B cell (primary cell): ENCODE results near the gene NHEJ1. TPM values are rescaled to one million over a fixed set of nuclear protein-coding genes. Genes with fewer than 3 reads are reported as not detected.

Experiments
- ATAC-seq: fragments of 200-7000 bp; cut with Tn5 transposase; one replicate; pipeline ENCODE4 v1.10.0; 2021; ENCODE audit warnings: low read depth, mild to moderate bottlenecking, moderate number of reproducible peaks, moderate library complexity
- CTCF ChIA-PET: fragments of 350-600 bp; sonication (Branson Sonifier 250); formaldehyde crosslinking; loops from one replicate; lab custom pipeline; 2021; ENCODE audit warnings: antibody characterized with exemption, inconsistent platforms; lab: Charles Lee
- POLR2A ChIA-PET: fragments of 350-600 bp; sonication (Branson Sonifier 250); formaldehyde crosslinking; loops from one replicate; lab custom pipeline; 2021; ENCODE audit warnings: antibody characterized with exemption; lab: Charles Lee
- DNase-seq: peaks from one replicate; pipeline ENCODE4 v3.0.0; 2013
- H2AFZ ChIP-seq: 2 replicates; pipeline ENCODE4 v1.6.1; 2012; ENCODE audit warnings: mild to moderate bottlenecking, low read depth, low read length; ENCODE audit not compliant: insufficient read depth, poor library complexity, severe bottlenecking
- H3K27ac ChIP-seq, 2 donors: 1 replicate in 1 of 2; 2 replicates in 1 of 2; pipeline ENCODE4 v1.5.1; 2012 to 2013; ENCODE audit warnings: low read length in 2 of 2, mild to moderate bottlenecking in 2 of 2, moderate library complexity in 1 of 2
- H3K27me3 ChIP-seq, 4 experiments: fragments of 200-600 bp in 1 of 4; sonication (generic) in 1 of 4; replicated peaks in 1 of 4; 1 replicate in 2 of 4; 2 replicates in 2 of 4; pipeline versions ENCODE4 v1.6.1 to v1.7.0; 2013 to 2016; ENCODE audit warnings: low read length in 3 of 4, mild to moderate bottlenecking in 2 of 4, mixed read lengths in 1 of 4, moderate library complexity in 1 of 4; ENCODE audit not compliant: insufficient read depth in 4 of 4, control insufficient read depth in 3 of 4; ENCODE audit errors: control extremely low read depth in 1 of 4
- H3K36me3 ChIP-seq, 2 experiments: replicated peaks in 1 of 2; 1 replicate in 1 of 2; 2 replicates in 1 of 2; pipeline versions ENCODE4 v1.6.1 to v1.7.1; 2013; ENCODE audit warnings: low read length in 1 of 2; ENCODE audit not compliant: insufficient read depth in 2 of 2, control insufficient read depth in 1 of 2; ENCODE audit errors: control extremely low read depth in 1 of 2, extremely low read depth in 1 of 2
- H3K4me1 ChIP-seq, 2 donors: fragments of 200-600 bp in 1 of 2; sonication (generic) in 1 of 2; 1 replicate in 1 of 2; 2 replicates in 1 of 2; pipeline versions ENCODE4 v1.5.1 to v1.6.1; 2013 to 2017; ENCODE audit warnings: low read length in 2 of 2; ENCODE audit not compliant: control insufficient read depth in 2 of 2, insufficient read depth in 2 of 2
- H3K4me2 ChIP-seq: replicated peaks from 2 replicates; pipeline ENCODE3; 2012; ENCODE audit warnings: mild to moderate bottlenecking, low read depth, low read length; ENCODE audit not compliant: poor library complexity, severe bottlenecking
- H3K4me3 ChIP-seq, 5 experiments: fragments of 200-600 bp in 1 of 5; sonication (generic) in 1 of 5; 1 replicate in 3 of 5; 2 replicates in 2 of 5; pipeline versions ENCODE4 v1.5.1 to v1.7.0; 2011 to 2016; ENCODE audit warnings: low read length in 4 of 5, mild to moderate bottlenecking in 4 of 5, low read depth in 2 of 5, control low read depth in 1 of 5, moderate library complexity in 1 of 5; ENCODE audit not compliant: insufficient read depth in 1 of 5; ENCODE audit errors: control extremely low read depth in 1 of 5, extremely low read depth in 1 of 5
- H3K79me2 ChIP-seq: fragments of 200-600 bp; sonication (generic); one replicate; pipeline ENCODE4 v1.6.0; 2016; ENCODE audit warnings: low read length; ENCODE audit not compliant: control insufficient read depth, insufficient read depth
- H3K9ac ChIP-seq: fragments of 200-600 bp; sonication (generic); 2 replicates; pipeline ENCODE4 v1.6.1; 2017; ENCODE audit warnings: mild to moderate bottlenecking, low read length, moderate library complexity
- H3K9me3 ChIP-seq, 3 donors: one replicate each; pipeline versions ENCODE4 v1.6.1 to v1.7.1; 2013; ENCODE audit warnings: low read length in 2 of 3; ENCODE audit not compliant: control insufficient read depth in 2 of 3, insufficient read depth in 1 of 3; ENCODE audit errors: control extremely low read depth in 1 of 3
- H4K20me1 ChIP-seq: 2 replicates; pipeline ENCODE4 v1.6.0; 2012; ENCODE audit warnings: mild to moderate bottlenecking, low read length; ENCODE audit not compliant: insufficient read depth, control insufficient read depth, poor library complexity, severe bottlenecking
- H3K27ac Mint-ChIP-seq: one replicate; pipeline ENCODE4 v1.8.0; 2021; ENCODE audit warnings: mixed read lengths
- H3K27me3 Mint-ChIP-seq: one replicate; pipeline ENCODE4 v1.8.0; 2021; ENCODE audit warnings: mixed read lengths
- H3K4me1 Mint-ChIP-seq: one replicate; pipeline ENCODE4 v1.8.0; 2021; ENCODE audit warnings: mixed read lengths
- H3K4me3 Mint-ChIP-seq: one replicate; pipeline ENCODE4 v1.8.0; 2021; ENCODE audit warnings: mixed read lengths
- H3K9me3 Mint-ChIP-seq: one replicate; pipeline ENCODE4 v1.8.0; 2022; ENCODE audit warnings: mixed read lengths; ENCODE audit not compliant: insufficient read depth
- EZH2 ChIP-seq: IDR thresholded peaks from 2 replicates; pipeline ENCODE4 v1.6.1; 2012; ENCODE audit warnings: borderline replicate concordance, low read depth, mild to moderate bottlenecking, moderate library complexity, low read length; ENCODE audit not compliant: insufficient read depth, poor library complexity, severe bottlenecking
- WGBS: methylation state at CpG from one replicate; pipeline ENCODE4 v1.1.5; 2013; ENCODE audit warnings: missing lambda C conversion rate; ENCODE audit not compliant: insufficient coverage; 5-methylcytosine and 5-hydroxymethylcytosine counted together
- intact Hi-C: fragments of 100-400 bp; cut with micrococcal nuclease; formaldehyde crosslinking; loops from one replicate; pipeline ENCODE4 v1.10.0; 2022
- polyA plus RNA-seq: library from polyadenylated mRNA; depleted of rRNA; stranded (reverse); fragments of >200 nt; gene quantifications from 2 replicates; pipeline ENCODE4 v1.2.3, GENCODE V29; 2012
- total RNA-seq, 2 donors: library from RNA; stranded (reverse); fragments of 120-200 nt in 1 of 2; gene quantifications; 1 replicate in 1 of 2; 2 replicates in 1 of 2; pipeline versions ENCODE4 v1.2.3 to v1.2.4, GENCODE V29; 2013 to 2022
- TF ChIP-seq, protein P1 (sequence below): fragments of 200-600 bp; IDR thresholded peaks from one replicate; pipeline ENCODE4 v1.8.0; 2022; ENCODE audit warnings: antibody characterized with exemption, mild to moderate bottlenecking

Gene NHEJ1
- total and polyA plus RNA-seq, 2 donors (not counting 1 experiment from before 2014, with no cell fraction given) = 14.9 to 25.0 TPM

DNA sequence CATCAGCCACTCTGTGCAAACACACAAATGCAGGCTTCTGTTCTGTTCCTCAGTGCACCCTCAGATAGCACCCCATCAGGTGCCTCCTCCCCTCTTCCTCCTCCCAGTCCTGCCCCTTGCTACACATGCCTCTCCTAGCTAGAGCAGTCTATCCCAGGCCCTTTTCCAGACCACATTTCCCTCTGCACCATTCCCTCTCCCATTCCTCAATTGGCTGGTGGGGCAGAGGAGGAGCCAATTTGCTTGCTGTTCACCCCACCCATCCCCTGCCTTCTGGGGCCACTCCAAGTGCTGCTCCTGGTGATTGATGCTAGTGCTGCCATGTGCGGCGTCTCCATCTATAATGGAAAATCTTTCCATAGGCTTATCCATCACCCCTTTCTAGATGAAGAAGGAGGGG, 124.7 kb downstream of the NHEJ1 start:
- no peak overlapping the region for H3K4me3 Mint-ChIP-seq
- no peak for DNase-seq
- CTCF ChIA-PET = no interaction called here
- peaks cover 0 to 8% (median 0%) of the 10 kb centered on the region in 3 donors for H3K9me3 ChIP-seq
- H3K27me3 ChIP-seq = peaks cover 0 to 37% (median 18%) of the 10 kb centered on the region in 4 experiments
- no peak overlapping the region for H3K27ac Mint-ChIP-seq
- no peaks in the 10 kb centered on the region for H3K36me3 ChIP-seq
- H3K27ac ChIP-seq = no peak overlapping the region
- H3K4me3 ChIP-seq = no peak overlapping the region
- no peaks in the 10 kb centered on the region for H3K79me2 ChIP-seq
- POLR2A ChIA-PET = no interaction called here
- intact Hi-C loops = no loop called here
- H3K4me1 Mint-ChIP-seq = no peaks in the 10 kb centered on the region
- WGBS = no CpG with 5 or more reads among the region's 2 CpGs
- no peak for ATAC-seq
- H3K4me2 ChIP-seq = no peak overlapping the region
- TF ChIP-seq EZH2 = no peak
- TF ChIP-seq, protein P1, sequence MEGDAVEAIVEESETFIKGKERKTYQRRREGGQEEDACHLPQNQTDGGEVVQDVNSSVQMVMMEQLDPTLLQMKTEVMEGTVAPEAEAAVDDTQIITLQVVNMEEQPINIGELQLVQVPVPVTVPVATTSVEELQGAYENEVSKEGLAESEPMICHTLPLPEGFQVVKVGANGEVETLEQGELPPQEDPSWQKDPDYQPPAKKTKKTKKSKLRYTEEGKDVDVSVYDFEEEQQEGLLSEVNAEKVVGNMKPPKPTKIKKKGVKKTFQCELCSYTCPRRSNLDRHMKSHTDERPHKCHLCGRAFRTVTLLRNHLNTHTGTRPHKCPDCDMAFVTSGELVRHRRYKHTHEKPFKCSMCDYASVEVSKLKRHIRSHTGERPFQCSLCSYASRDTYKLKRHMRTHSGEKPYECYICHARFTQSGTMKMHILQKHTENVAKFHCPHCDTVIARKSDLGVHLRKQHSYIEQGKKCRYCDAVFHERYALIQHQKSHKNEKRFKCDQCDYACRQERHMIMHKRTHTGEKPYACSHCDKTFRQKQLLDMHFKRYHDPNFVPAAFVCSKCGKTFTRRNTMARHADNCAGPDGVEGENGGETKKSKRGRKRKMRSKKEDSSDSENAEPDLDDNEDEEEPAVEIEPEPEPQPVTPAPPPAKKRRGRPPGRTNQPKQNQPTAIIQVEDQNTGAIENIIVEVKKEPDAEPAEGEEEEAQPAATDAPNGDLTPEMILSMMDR = no peak
- no peak overlapping the region for H2AFZ ChIP-seq
- no peak overlapping the region for H3K9ac ChIP-seq
- no peaks in the 10 kb centered on the region for H3K9me3 Mint-ChIP-seq
- no peaks in the 10 kb centered on the region for H3K4me1 ChIP-seq
- H4K20me1 ChIP-seq = no peaks in the 10 kb centered on the region
- peaks cover 67% of the 10 kb centered on the region for H3K27me3 Mint-ChIP-seq

DNA sequence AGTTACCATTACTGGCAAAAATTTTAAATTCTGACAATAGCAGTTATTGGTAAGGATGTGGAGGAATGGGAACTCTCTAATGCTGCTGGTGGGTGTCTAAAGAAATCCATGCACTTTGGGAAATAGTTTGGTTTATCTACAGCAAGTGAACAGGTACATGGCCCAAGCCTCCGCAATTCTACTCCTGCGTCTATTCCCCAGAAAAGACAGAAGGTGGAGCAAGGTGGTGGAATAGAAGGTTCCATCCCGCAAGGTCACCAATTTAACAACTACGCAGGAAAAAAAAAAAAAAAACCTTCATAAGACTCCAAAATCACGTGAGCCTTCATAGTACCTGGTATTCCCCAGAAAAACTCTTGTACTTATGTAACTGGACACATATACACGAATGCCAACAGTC, 125.8 kb downstream of the NHEJ1 start:
- no peaks in the 10 kb centered on the region for H3K36me3 ChIP-seq
- CTCF ChIA-PET = no interaction called here
- no peak overlapping the region for H2AFZ ChIP-seq
- no peak for DNase-seq
- no peak overlapping the region for H3K4me3 ChIP-seq
- POLR2A ChIA-PET = no interaction called here
- Mint-ChIP-seq H3K27ac (no peak overlapping the region), H3K27me3 (peaks cover 63% of the 10 kb centered on the region), H3K4me1 (no peaks in the 10 kb centered on the region), H3K4me3 (no peak overlapping the region), H3K9me3 (no peaks in the 10 kb centered on the region)
- no peak overlapping the region for H3K9ac ChIP-seq
- no peaks in the 10 kb centered on the region for H3K4me1 ChIP-seq
- H3K9me3 ChIP-seq = peaks cover 0 to 14% (median 0%) of the 10 kb centered on the region in 3 donors
- no peaks in the 10 kb centered on the region for H3K79me2 ChIP-seq
- H3K27me3 ChIP-seq = peaks cover 0 to 40% (median 11%) of the 10 kb centered on the region in 4 experiments
- H3K27ac ChIP-seq = no peak overlapping the region
- ATAC-seq = no peak
- intact Hi-C loops = no loop called here
- no peaks in the 10 kb centered on the region for H4K20me1 ChIP-seq
- no peak overlapping the region for H3K4me2 ChIP-seq
- TF ChIP-seq EZH2 = no peak
- TF ChIP-seq, protein P1 = no peak
- 80% methylated on average over 1 of the region's 6 CpGs for WGBS
